K562 (cell line): ENCODE data around the gene ALDH18A1. TPM values are rescaled to one million over a fixed set of nuclear protein-coding genes. Genes with fewer than 3 reads are reported as not detected.

Experiments
- ATAC-seq: fragments of 200-7000 bp; cut with Tn5 transposase; 3 replicates; pipeline ENCODE4 v1.9.1; 2020; ENCODE audit warnings: moderate library complexity
- BruUV-seq: library from RNA; stranded (reverse); fragments of 400-500 nt; replicated peaks from 2 replicates; lab custom pipeline; 2021; lab: Mats Ljungman, UMichigan
- CTCF ChIA-PET: fragments of 300-600 bp; formaldehyde crosslinking; extraction: SDS; loops from one replicate; lab custom pipeline; 2021; ENCODE audit warnings: low intra/inter-chr PET ratio; lab: Yijun Ruan, JAX
- POLR2A ChIA-PET: fragments of 300-600, 350-650 bp; sonication (Branson Sonifier 250); formaldehyde crosslinking; extraction: SDS; loops from one replicate; lab custom pipeline; 2021; ENCODE audit warnings: antibody characterized with exemption, inconsistent platforms; lab: Yijun Ruan, JAX
- DNase-seq, 4 experiments: peaks; one replicate each; pipeline versions ENCODE4 v3.0.0 to v3.0.0-alpha.2; 2011 to 2018; ENCODE audit warnings: low spot score in 3 of 4, mixed read lengths in 3 of 4; ENCODE audit errors: extremely low read depth in 1 of 4
- FAIRE-seq: peaks from 2 replicates; lab custom pipeline; 2011; peaks lifted over from hg19 to GRCh38; lab: Jason Lieb, UNC
- H2AFZ ChIP-seq: 2 replicates; pipeline ENCODE4 v1.6.0; 2011; ENCODE audit warnings: low read depth, low read length, control low read depth, inconsistent platforms
- H3K27ac ChIP-seq: fragments of 200-600 bp; 3 replicates; pipeline ENCODE4 v1.8.0; 2011; ENCODE audit warnings: low read depth, mild to moderate bottlenecking, control low read depth, inconsistent platforms, low read length, moderate library complexity, mixed read lengths; ENCODE audit errors: extremely low read depth
- H3K27me3 ChIP-seq, 2 experiments: fragments of 300-600 bp in 1 of 2; 2 replicates in 1 of 2; 3 replicates in 1 of 2; pipeline versions ENCODE4 v1.6.0 to v1.8.0; 2011; ENCODE audit warnings: inconsistent platforms in 2 of 2, low read length in 2 of 2, mild to moderate bottlenecking in 1 of 2, mixed read lengths in 1 of 2, moderate library complexity in 1 of 2; ENCODE audit not compliant: control insufficient read depth in 2 of 2, insufficient read depth in 2 of 2
- H3K36me3 ChIP-seq: fragments of 300-600 bp; 3 replicates; pipeline ENCODE4 v1.8.0; 2011; ENCODE audit warnings: mild to moderate bottlenecking, low read length, inconsistent platforms; ENCODE audit not compliant: control insufficient read depth, insufficient read depth
- H3K4me1 ChIP-seq, 2 experiments: fragments of 200-600 bp in 1 of 2; replicated peaks in 1 of 2; 2 replicates in 1 of 2; 3 replicates in 1 of 2; pipeline versions ENCODE4 v1.5.1 to v1.8.0; 2011; ENCODE audit warnings: inconsistent platforms in 2 of 2, low read length in 2 of 2, mild to moderate bottlenecking in 1 of 2, mixed read lengths in 1 of 2, moderate library complexity in 1 of 2; ENCODE audit not compliant: control insufficient read depth in 2 of 2, insufficient read depth in 2 of 2
- H3K4me2 ChIP-seq: 2 replicates; pipeline ENCODE4 v1.6.1; 2011; ENCODE audit warnings: low read length, control low read depth, inconsistent platforms, mixed read lengths; ENCODE audit not compliant: insufficient read depth
- H3K4me3 ChIP-seq: fragments of 200-600 bp; sonication (generic), shearing (Covaris generic); 2 replicates; pipeline ENCODE4 v1.5.1; 2016; ENCODE audit warnings: control low read depth, inconsistent platforms
- H3K79me2 ChIP-seq: fragments of 200-600 bp; 3 replicates; pipeline ENCODE4 v1.8.0; 2011; ENCODE audit warnings: low read length, inconsistent platforms; ENCODE audit not compliant: control insufficient read depth, insufficient read depth
- H3K9ac ChIP-seq, 2 experiments: 2 replicates each; pipeline versions ENCODE4 v1.6.0 to v1.6.1; 2011; ENCODE audit warnings: low read depth in 2 of 2, low read length in 2 of 2, control low read depth in 1 of 2, inconsistent platforms in 1 of 2, mild to moderate bottlenecking in 1 of 2, mixed read lengths in 1 of 2; ENCODE audit not compliant: insufficient read depth in 1 of 2
- H3K9me1 ChIP-seq: one replicate; pipeline ENCODE4 v1.6.0; 2011; ENCODE audit warnings: inconsistent platforms, mild to moderate bottlenecking, low read length, moderate library complexity; ENCODE audit not compliant: control insufficient read depth, insufficient read depth
- H3K9me3 ChIP-seq: replicated peaks from 2 replicates; pipeline ENCODE4 v1.5.1; 2011; ENCODE audit warnings: low read depth, low read length, inconsistent platforms; ENCODE audit not compliant: control insufficient read depth, insufficient read depth
- H4K20me1 ChIP-seq: replicated peaks from 2 replicates; pipeline ENCODE4 v1.6.1; 2011; ENCODE audit warnings: low read length, inconsistent platforms, mixed read lengths; ENCODE audit not compliant: control insufficient read depth, insufficient read depth
- CBX3 ChIP-seq, 2 experiments: IDR thresholded peaks; 1 replicate in 1 of 2; 2 replicates in 1 of 2; pipeline ENCODE4 v1.6.1; 2012; ENCODE audit warnings: inconsistent platforms in 2 of 2, low read length in 2 of 2, borderline replicate concordance in 1 of 2, control low read depth in 1 of 2
- CCNT2 ChIP-seq: IDR thresholded peaks from 2 replicates; pipeline ENCODE4 v1.6.1; 2011; ENCODE audit warnings: borderline replicate concordance, low read depth, mild to moderate bottlenecking, moderate library complexity, mixed read lengths, low read length; ENCODE audit not compliant: insufficient read length; ENCODE audit errors: extremely low read depth
- CREM ChIP-seq: IDR thresholded peaks from 2 replicates; pipeline ENCODE4 v1.6.1; 2014; ENCODE audit warnings: antibody characterized with exemption, low read depth
- ETS2 ChIP-seq: IDR thresholded peaks from 2 replicates; pipeline ENCODE4 v1.6.1; 2016; ENCODE audit warnings: borderline replicate concordance, missing genetic modification characterization, mild to moderate bottlenecking, moderate library complexity, missing compliant biosample characterization; ENCODE audit not compliant: poor library complexity, severe bottlenecking
- FOXA1 ChIP-seq: fragments of 450-650 bp; IDR thresholded peaks from 2 replicates; pipeline ENCODE4 v1.6.1; 2016; ENCODE audit warnings: mild to moderate bottlenecking, borderline replicate concordance
- GABPB2 ChIP-seq: fragments of 250-450 bp; sonication (Bioruptor Pico); conservative IDR thresholded peaks from 2 replicates; pipeline ENCODE4 v1.5.1; 2021; ENCODE audit warnings: mild to moderate bottlenecking
- HMG20A ChIP-seq: fragments of 450-650 bp; formaldehyde crosslinking; conservative IDR thresholded peaks from 2 replicates; pipeline ENCODE4 v1.4.0; 2020; ENCODE audit warnings: mild to moderate bottlenecking, mixed read lengths
- MIER1 ChIP-seq: fragments of 450-650 bp; IDR thresholded peaks from 2 replicates; pipeline ENCODE4 v1.6.1; 2016; ENCODE audit warnings: antibody characterized with exemption, mild to moderate bottlenecking, low read depth
- POLR3A ChIP-seq: IDR thresholded peaks from 2 replicates; pipeline ENCODE4 v1.6.1; 2011; ENCODE audit warnings: borderline replicate concordance, mild to moderate bottlenecking, moderate library complexity; ENCODE audit not compliant: insufficient read length, insufficient read depth; ENCODE audit errors: extremely low read depth
- ZKSCAN3 ChIP-seq: fragments of 250-450 bp; sonication (Bioruptor Pico); IDR thresholded peaks from 2 replicates; pipeline ENCODE4 v1.4.0; 2020
- ZNF507 ChIP-seq: conservative IDR thresholded peaks from 2 replicates; pipeline ENCODE4 v1.6.1; 2017; ENCODE audit warnings: missing genetic modification characterization, missing compliant biosample characterization
- ZNF707 ChIP-seq: fragments of 250-450 bp; sonication (Bioruptor Pico); conservative IDR thresholded peaks from 2 replicates; pipeline ENCODE4 v1.8.0; 2022; ENCODE audit warnings: inconsistent platforms, mild to moderate bottlenecking, moderate library complexity
- WGBS: fragments of 100-300 bp; shearing (Covaris generic); methylation state at CpG from one replicate; pipeline ENCODE4 v1.1.6; 2016; ENCODE audit warnings: low coverage, mixed read lengths; ENCODE audit not compliant: insufficient coverage; ENCODE audit errors: missing lambda C conversion rate; 5-methylcytosine and 5-hydroxymethylcytosine counted together
- in situ Hi-C: fragments of 300-500 bp; cut with MboI; formaldehyde crosslinking; loops from 4 replicates; pipeline ENCODE4 v1.15.0; 2018; ENCODE audit warnings: inconsistent platforms, mixed read lengths
- intact Hi-C: fragments of 100-400 bp; cut with micrococcal nuclease; formaldehyde crosslinking; loops from 2 replicates; pipeline ENCODE4 v1.14.2; 2022
- polyA plus RNA-seq, 8 experiments: library from polyadenylated mRNA; depleted of rRNA in 4 of 8; stranded (reverse) in 5 of 8; unstranded in 3 of 8; fragments of >200 nt; fragmentation: Nextera tagmentation in 2 of 8; fragmentation: Illumina TruSeq in 1 of 8; extraction: Ambion mirVana in 2 of 8; extraction: Trizol in 1 of 8; gene quantifications; 2 replicates each; pipeline versions ENCODE4 v1.2.1 to v1.2.3, GENCODE V29; 2011 to 2014; ENCODE audit warnings: inconsistent platforms in 1 of 8, missing spikeins in 1 of 8
- total RNA-seq, 7 experiments: library from RNA; depleted of rRNA in 6 of 7; stranded (reverse); fragments of >200 nt in 6 of 7; fragmentation: Illumina TruSeq in 2 of 7; extraction: Trizol in 2 of 7; gene quantifications; 2 replicates each; pipeline versions ENCODE4 v1.2.1 to v1.2.3, GENCODE V29; 2011 to 2021; ENCODE audit warnings: low replicate concordance in 1 of 7

ALDH18A1 gene
- total and polyA plus RNA-seq, 9 of the 15 experiments (the other 6 are each of a cell fraction or from before 2014, with no cell fraction given): 12.0 to 83.3 (median 43.8) TPM

DNA sequence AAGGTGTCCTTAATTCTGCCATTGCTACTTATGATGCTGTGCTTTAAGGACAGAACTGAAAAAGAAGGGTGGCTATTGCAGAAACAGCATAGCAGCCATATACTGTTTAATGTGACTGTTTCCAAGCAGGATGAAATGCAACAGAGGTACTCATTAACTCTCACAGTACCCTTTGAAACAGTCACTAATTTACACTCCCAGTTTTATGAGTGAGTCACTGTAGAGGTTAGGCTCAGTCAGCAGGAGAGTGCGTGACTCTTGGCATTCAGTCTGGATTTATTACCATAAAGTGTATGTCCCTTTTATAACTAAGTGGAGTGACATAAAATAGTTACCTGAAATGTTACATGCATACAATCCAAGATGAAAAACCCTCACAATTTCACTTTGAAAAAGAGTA is 27.7 kb downstream of the ALDH18A1 start:
- Histone ChIP-seq H3K27ac (no peak overlapping the region), H4K20me1 (no peaks in the 10 kb centered on the region), H3K27me3 (no peaks in the 10 kb centered on the region), H3K4me1 (no peaks in the 10 kb centered on the region), H3K4me2 (no peak overlapping the region), H3K9ac (no peak overlapping the region), H3K9me1 (no peaks in the 10 kb centered on the region), H3K4me3 (no peak overlapping the region), H3K79me2 (no peaks in the 10 kb centered on the region), H2AFZ (no peak overlapping the region), H3K9me3 (no peaks in the 10 kb centered on the region), H3K36me3 (peaks cover 76% of the 10 kb centered on the region; the same call in 2 of the 3 replicates)
- TF ChIP-seq HMG20A (CRISPR knock-in tag) (no peak), CREM (no peak), CCNT2 (no peak), ZKSCAN3 (CRISPR knock-in tag) (no peak), ZNF507 (tag) (no peak), GABPB2 (CRISPR knock-in tag) (no peak), ETS2 (tag) (no peak), FOXA1 (no peak), ZNF707 (CRISPR knock-in tag) (no peak), CBX3 (IDR thresholded peaks at IDR 0.05; ENCODE audit: borderline replicate concordance in 1 of 2, low read length in 2 of 2) (no peak), POLR3A (no peak), MIER1 (no peak)
- no peak for FAIRE-seq
- POLR2A ChIA-PET: no interaction called here
- WGBS: 63% methylated on average over 1 of the region's 1 CpG
- ATAC-seq: no peak
- intact Hi-C loops (no loop called here), in situ Hi-C loops (no loop called here)
- CTCF ChIA-PET: no interaction called here
- no TSS peak for BruUV-seq
- DNase-seq: no peak
